DMS153 (cell line): ENCODE measurements around the gene RRAGD.
A peak's percentile ranks its signal among the peaks of the same experiment; 100 is the strongest.

Experiments used
- DNase-seq: peaks from one replicate; lab custom pipeline; 2025; lab: John Stamatoyannopoulos, UW

RRAGD gene

GRCh38 chr6:89375427-89376267, 36.4 kb downstream of the RRAGD start:
- peak; percentile 96 for DNase-seq

GRCh38 chr6:89372506-89372901, 39.6 kb downstream of the RRAGD start:
- no peak for DNase-seq

- peak; percentile 57 for DNase-seq
Observed at GRCh38 chr6:89371849-89372505, 40.1 kb downstream of the RRAGD start.

GRCh38 chr6:89368999-89369398, 43.1 kb downstream of the RRAGD start:
- peak; percentile 15 for DNase-seq

- no peak for DNase-seq
Observed at GRCh38 chr6:89368107-89368506, 44.0 kb downstream of the RRAGD start.

GRCh38 chr6:89364586-89364985, 47.5 kb downstream of the RRAGD start:
- no peak for DNase-seq

- no peak for DNase-seq
Observed at GRCh38 chr6:89361171-89361570, 50.9 kb downstream of the RRAGD start.

- no peak for DNase-seq
Observed at GRCh38 chr6:89360415-89360999, 51.6 kb downstream of the RRAGD start.

GRCh38 chr6:89359561-89359960, 52.5 kb downstream of the RRAGD start:
- DNase-seq: no peak

- DNase-seq: no peak
Observed at GRCh38 chr6:89357390-89357789, 54.7 kb downstream of the RRAGD start.

GRCh38 chr6:89356642-89357170, 55.4 kb downstream of the RRAGD start:
- DNase-seq: no peak

GRCh38 chr6:89355511-89356194, 56.4 kb downstream of the RRAGD start:
- DNase-seq: no peak

- DNase-seq: peak; percentile 77
Observed at GRCh38 chr6:89353702-89354392, 58.2 kb downstream of the RRAGD start.

- DNase-seq: no peak
Observed at GRCh38 chr6:89353118-89353556, 58.9 kb downstream of the RRAGD start.

- DNase-seq: peak; percentile 91
Observed at GRCh38 chr6:89352278-89353117, 59.6 kb downstream of the RRAGD start, which contains the start of gene UBE2J1. TSS of gene UBE2J1 (minus strand) at chr6:89352722. CDS start at chr6:89352569, 153 bp downstream.

GRCh38 chr6:89351671-89352277, 60.3 kb downstream of the RRAGD start:
- DNase-seq: peak; percentile 30

- no peak for DNase-seq
Observed at GRCh38 chr6:89350281-89350966, 61.6 kb downstream of the RRAGD start.

GRCh38 chr6:89348372-89348771, 63.7 kb downstream of the RRAGD start:
- no peak for DNase-seq

- no peak for DNase-seq
Observed at GRCh38 chr6:89347825-89348224, 64.2 kb downstream of the RRAGD start.
